Measurements from ENCODE around the gene GPRC5C. TPM values are rescaled to one million over a fixed set of nuclear protein-coding genes. Genes with fewer than 3 reads are reported as not detected.

Gene GPRC5C
- total and polyA plus RNA-seq, 2 of the 13 experiments (the other 11 are each of a cell fraction or from before 2014, with no cell fraction given) = 85.6 to 300 TPM

- DNase-seq (ENCODE audit: low spot score) (no peak), ATAC-seq (peak; percentile 62), FAIRE-seq (no peak)
- ChIA-PET CTCF (ENCODE audit: low intra/inter-chr PET ratio, low total read pairs) (no interaction called here), POLR2A (interaction anchor here (1.2 kb wide), 1 partner anchor 9 kb away, joined by 3 read pairs; no protein-coding TSS in a partner anchor)
- no peak overlapping the region for H3K9ac ChIP-seq (ENCODE audit: insufficient read depth, low read depth, low read length)
- no peaks in the 10 kb centered on the region for H4K20me1 ChIP-seq (ENCODE audit: insufficient read depth, low read length)
- TF ChIP-seq NFE2L2 (IDR thresholded peaks at IDR 0.05; ENCODE audit: low read length) (0 out of 2 replicates have a peak, but pooled peaks have one; percentile 17), MIER3 (CRISPR knock-in tag; IDR thresholded peaks at IDR 0.05; ENCODE audit: borderline replicate concordance) (no peak)
- in situ Hi-C loops (cut with HindIII; ENCODE audit: extremely low pct_ligation_motif_present, low pct_unique_long_range_greater_than_20kb) = no loop called here
- WGBS (ENCODE audit: low lambda C conversion rate) = 54% methylated on average over 7 of the region's 7 CpGs
- H2AFZ ChIP-seq (ENCODE audit: low read length) = no peak overlapping the region
- peaks cover 16% of the 10 kb centered on the region for H3K4me1 ChIP-seq (ENCODE audit: insufficient read depth, low read length)
- intact Hi-C loops (cut with micrococcal nuclease; ENCODE audit: unreplicated experiment) = no loop called here
- H3K36me3 ChIP-seq (replicated peaks in 1 of 2; ENCODE audit: control insufficient read depth in 1 of 2, insufficient read depth in 2 of 2, low read length in 2 of 2) = no peaks in the 10 kb centered on the region
- H3K79me2 ChIP-seq (ENCODE audit: insufficient read depth, low read length) = no peaks in the 10 kb centered on the region
- H3K4me3 ChIP-seq (replicated peaks in 1 of 3; ENCODE audit: insufficient read depth in 1 of 3, low read depth in 2 of 3, low read length in 3 of 3) = no peak overlapping the region
- H3K9me3 ChIP-seq (ENCODE audit: low read length) = no peaks in the 10 kb centered on the region
- H3K4me2 ChIP-seq (ENCODE audit: low read depth, low read length) = peak overlapping the region; percentile 24; the same call in 1 of the 2 replicates
- BruUV-seq (replicated peaks) = no TSS peak
- H3K27ac ChIP-seq (ENCODE audit: extremely low read length, insufficient read depth, low read length) = no peak overlapping the region
- H3K27me3 ChIP-seq (ENCODE audit: control insufficient read depth in 1 of 2, insufficient read depth in 2 of 2, low read length in 2 of 2) = peaks cover 4 to 13% of the 10 kb centered on the region in 2 experiments; a peak in 2 of 5 replicates
Measured at GRCh38 chr17:74394977-74395376, 36.9 kb upstream of the GPRC5C start.

GRCh38 chr17:74396567-74396966, 35.3 kb upstream of the GPRC5C start:
- DNase-seq (ENCODE audit: low spot score) = no peak
- Histone ChIP-seq H3K9ac (ENCODE audit: insufficient read depth, low read depth, low read length) (no peak overlapping the region), H3K36me3 (replicated peaks in 1 of 2; ENCODE audit: control insufficient read depth in 1 of 2, insufficient read depth in 2 of 2, low read length in 2 of 2) (no peaks in the 10 kb centered on the region), H3K27ac (ENCODE audit: extremely low read length, insufficient read depth, low read length) (no peak overlapping the region), H3K9me3 (ENCODE audit: low read length) (no peaks in the 10 kb centered on the region), H3K4me2 (ENCODE audit: low read depth, low read length) (no peak overlapping the region), H4K20me1 (ENCODE audit: insufficient read depth, low read length) (no peaks in the 10 kb centered on the region), H3K4me1 (ENCODE audit: insufficient read depth, low read length) (peaks cover 16% of the 10 kb centered on the region), H3K27me3 (ENCODE audit: control insufficient read depth in 1 of 2, insufficient read depth in 2 of 2, low read length in 2 of 2) (peaks cover 4 to 17% of the 10 kb centered on the region in 2 experiments; a peak in 2 of 5 replicates), H2AFZ (ENCODE audit: low read length) (no peak overlapping the region), H3K4me3 (replicated peaks in 1 of 3; ENCODE audit: insufficient read depth in 1 of 3, low read depth in 2 of 3, low read length in 3 of 3) (no peak overlapping the region), H3K79me2 (ENCODE audit: insufficient read depth, low read length) (no peaks in the 10 kb centered on the region)
- no peak for ATAC-seq
- ChIA-PET CTCF (ENCODE audit: low intra/inter-chr PET ratio, low total read pairs) (no interaction called here), POLR2A (no interaction called here)
- no peak for FAIRE-seq
- TF ChIP-seq ZNF737 (CRISPR knock-in tag; IDR thresholded peaks at IDR 0.05; ENCODE audit: borderline replicate concordance) (no peak), ZNF768 (CRISPR knock-in tag; IDR thresholded peaks at IDR 0.05) (peak; percentile 61; the same call in 1 of the 2 replicates), KMT2B (CRISPR knock-in tag; IDR thresholded peaks at IDR 0.05) (no peak)
- intact Hi-C loops (cut with micrococcal nuclease; ENCODE audit: unreplicated experiment) = no loop called here
- 25% methylated on average over 4 of the region's 4 CpGs for WGBS (ENCODE audit: low lambda C conversion rate)
- in situ Hi-C loops (cut with HindIII; ENCODE audit: extremely low pct_ligation_motif_present, low pct_unique_long_range_greater_than_20kb) = no loop called here
- no TSS peak for BruUV-seq (replicated peaks)

Data from HepG2 (cell line).